HTR-8/SVneo (cell line): ENCODE results near the gene MIS12.
A peak's percentile ranks its signal among the peaks of the same experiment; 100 is the strongest.

Experiments used
- DNase-seq: peaks from one replicate; pipeline ENCODE4 v3.0.0; 2011; ENCODE audit warnings: low spot score, mixed read lengths; ENCODE audit not compliant: insufficient read length
- FAIRE-seq: peaks from 2 replicates; lab custom pipeline; 2011; peaks lifted over from hg19 to GRCh38; lab: Jason Lieb, UNC

Gene MIS12, protein sequence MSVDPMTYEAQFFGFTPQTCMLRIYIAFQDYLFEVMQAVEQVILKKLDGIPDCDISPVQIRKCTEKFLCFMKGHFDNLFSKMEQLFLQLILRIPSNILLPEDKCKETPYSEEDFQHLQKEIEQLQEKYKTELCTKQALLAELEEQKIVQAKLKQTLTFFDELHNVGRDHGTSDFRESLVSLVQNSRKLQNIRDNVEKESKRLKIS

GRCh38 chr17:5486206-5487124, at the start of gene MIS12:
Gene MIS12 (plus strand): TSS chr17:5486566. CDS start chr17:5488863, 2,297 bp downstream.
- peak; percentile 92 for FAIRE-seq
- peak; percentile 99 for DNase-seq

DNA sequence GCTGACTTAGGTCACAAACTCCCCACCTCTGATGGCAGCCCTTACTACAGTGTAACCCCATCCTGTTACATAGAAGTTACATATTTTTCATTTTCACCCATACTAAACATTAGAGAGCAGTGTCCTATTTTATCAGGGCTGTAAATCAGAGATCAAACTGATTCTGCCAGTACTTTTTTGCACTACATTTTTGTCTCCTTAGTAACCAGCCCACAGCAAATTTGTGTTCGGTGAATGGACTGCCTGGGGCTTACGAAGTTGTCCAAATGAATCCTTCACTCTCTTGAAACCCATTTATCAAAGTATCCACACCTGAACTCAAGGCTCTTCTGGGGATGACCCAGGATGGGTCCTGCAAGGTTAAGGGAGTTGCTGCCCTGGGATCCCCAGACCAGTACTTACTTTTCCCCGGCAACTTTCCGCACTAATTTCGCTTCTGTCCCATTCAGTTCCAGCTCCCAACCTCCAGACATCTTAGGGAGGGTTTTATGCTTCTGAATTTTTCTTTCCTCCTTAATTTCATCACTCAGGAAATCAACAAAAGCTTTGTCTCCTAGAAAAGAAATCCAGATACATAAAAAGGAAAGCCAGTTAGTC, 48.5 kb upstream of the MIS12 start:
- DNase-seq, result no peak
- no peak for FAIRE-seq

DNA sequence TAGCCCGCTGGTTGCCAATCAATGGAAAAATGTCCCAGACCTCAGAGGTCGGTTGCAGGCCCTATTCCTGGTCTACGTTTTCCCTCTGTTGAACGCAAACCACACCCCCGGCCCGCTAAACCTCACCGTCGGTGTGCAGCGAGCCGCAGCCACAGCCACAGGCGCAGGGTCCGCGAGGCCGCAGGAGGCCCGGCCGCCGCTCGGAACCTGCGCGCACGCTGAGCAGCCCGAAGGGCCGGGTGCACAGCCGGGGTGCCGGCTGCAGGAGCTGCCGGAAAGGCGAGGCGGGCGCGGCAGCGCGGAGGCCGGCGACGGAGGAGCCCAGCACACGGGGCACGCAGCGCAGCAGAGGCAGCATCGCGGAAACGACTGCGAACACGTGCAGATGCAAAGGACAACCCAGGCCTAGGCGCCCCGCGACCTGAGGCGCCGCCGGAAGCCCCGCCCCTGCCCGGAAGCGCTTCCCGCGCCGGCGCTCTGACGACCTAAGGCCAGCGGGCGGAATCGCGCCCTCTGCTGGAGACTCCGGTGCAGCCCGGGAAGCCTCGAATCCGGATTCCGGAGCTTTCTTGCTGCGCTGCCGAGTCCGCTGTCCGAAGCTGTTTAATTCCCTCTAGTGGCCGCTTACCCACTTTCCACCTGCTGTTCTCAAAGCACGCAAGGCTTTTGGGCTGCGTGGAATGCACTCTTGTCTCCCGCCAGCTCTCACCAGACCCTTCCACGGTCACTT, 47.5 kb upstream of the MIS12 start, which contains the start of gene C1QBP:
Gene C1QBP, minus strand, starts transcription at position 440 of the 730 bp plus-strand sequence. Its CDS starts 82 bp downstream, at position 358.
- DNase-seq (peak; percentile 95), FAIRE-seq (peak; percentile 9)

- no peak for DNase-seq
- FAIRE-seq, result no peak
Observed at GRCh38 chr17:5439446-5439764, 47.0 kb upstream of the MIS12 start.

DNA sequence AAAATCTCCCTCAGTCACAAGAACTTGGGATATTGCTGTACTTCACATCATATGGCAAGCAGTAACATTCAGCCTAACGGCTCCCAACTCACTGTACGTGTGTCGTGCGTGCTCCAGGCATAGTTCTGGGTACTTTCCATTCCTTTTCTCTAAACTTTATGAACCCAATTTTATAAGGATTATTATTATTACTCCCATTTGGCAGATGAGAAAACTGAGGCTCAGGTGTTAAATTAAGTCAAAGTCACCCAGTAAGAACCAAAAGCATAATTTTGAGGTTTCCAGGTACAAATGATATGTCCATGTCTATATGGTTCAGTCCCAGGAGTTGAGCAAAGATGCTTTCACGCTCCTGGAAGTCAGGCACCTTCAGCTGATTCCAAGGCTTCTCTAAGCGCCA, 42.6 kb upstream of the MIS12 start:
- FAIRE-seq, result no peak
- DNase-seq, result no peak

DNA sequence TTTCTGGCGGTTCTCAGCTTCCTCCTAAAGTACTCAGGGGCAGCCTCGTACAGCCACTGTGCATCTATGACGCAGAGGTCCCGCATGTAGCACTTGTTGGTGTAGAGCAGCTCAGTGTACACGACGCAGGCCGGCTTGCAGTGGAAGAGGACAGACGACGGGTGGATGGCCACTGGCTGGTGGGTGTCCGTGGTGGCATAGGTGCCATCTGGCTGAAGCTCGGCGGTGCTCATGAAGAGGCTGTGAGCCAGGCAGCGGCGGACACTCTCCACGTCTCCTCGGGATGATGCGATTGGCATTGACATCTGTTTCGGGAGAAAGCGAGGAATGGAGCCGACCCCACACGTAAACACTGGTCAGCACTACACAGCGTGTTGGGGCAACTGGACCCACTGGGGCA, 42.2 kb upstream of the MIS12 start:
- peak; percentile 64 for FAIRE-seq
- DNase-seq, result no peak

DNA sequence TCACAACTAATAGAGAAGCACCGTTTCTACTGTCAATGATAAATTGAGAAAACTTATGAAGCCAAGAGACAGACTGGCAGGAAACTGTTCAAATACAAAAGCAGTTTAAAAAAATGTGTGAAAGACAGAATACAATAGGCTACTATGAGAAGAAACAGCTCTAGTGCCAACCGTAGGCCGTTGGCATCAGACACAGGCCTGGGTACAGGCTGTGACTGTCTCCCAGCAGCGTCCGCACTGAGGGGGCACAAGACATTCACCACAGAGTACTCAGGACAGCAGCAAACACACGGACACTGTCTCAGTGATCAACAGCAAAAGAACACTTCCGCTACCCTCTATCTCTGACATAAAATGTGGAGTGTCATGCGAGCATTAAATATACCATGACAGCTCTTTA, 39.6 kb upstream of the MIS12 start:
- no peak for FAIRE-seq

DNA sequence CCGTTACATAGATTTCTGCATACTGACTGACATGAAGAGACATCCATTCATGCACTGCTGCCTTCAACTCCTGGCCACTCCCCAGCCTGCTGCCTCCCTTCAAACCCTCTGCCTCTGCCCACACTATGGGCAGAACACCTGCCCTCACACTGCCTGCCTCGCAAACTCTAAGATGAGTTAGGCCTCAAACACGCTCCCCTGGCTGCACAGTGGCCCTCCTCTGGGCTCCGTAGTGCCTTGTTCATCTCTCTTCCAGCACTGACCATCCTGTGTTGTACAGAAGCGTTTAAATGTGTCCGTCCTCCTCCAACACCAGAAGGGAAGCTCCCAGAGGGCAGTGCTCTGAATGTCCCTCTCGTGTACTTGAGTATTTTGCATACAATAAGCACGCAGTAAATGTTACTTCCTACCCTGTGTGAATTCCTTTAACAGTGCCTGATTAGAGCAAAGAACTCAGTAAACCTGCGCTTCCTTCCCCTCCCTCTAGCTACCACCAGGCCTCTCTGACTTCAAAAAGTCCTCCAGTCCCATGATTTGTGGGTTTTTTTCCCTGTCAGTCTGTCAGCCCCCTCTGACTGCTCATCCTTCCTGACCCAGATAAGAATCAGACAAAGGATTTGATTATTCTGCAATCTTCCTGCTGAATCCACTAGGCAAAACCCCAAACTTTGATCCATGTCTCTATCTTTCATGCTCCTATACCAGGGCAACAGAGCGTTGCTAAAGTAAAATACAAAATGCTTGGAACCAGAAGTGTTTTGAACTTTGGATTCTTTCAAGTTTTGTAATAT, 21.5 kb upstream of the MIS12 start:
- DNase-seq, result no peak
- FAIRE-seq, result no peak

More for the DNA sequence above, 39.6 kb upstream of the MIS12 start:
- no peak for DNase-seq

- FAIRE-seq (no peak), DNase-seq (no peak)
Observed at GRCh38 chr17:5466295-5466694, 20.1 kb upstream of the MIS12 start.

GRCh38 chr17:5467416-5467815, 18.9 kb upstream of the MIS12 start:
- DNase-seq (no peak), FAIRE-seq (no peak)

DNA sequence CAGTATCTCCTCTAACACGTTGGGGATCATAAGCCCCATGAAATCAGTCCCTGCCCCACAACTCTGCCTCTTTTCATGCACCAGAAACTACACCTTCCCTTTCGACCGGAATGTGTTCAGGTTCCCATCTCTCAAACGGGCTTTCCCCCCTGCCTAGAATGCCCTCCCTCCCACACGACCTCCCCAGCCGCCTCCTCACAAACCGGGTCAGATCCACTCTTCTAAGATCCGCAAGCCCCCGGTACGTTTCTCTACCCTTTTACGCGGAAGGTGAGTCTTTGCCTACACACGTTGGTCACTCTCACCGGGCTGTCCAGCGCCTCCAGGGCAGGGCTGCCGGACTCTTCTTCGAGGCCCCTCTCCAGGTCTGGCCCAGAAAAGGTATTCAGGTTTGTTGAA, 18.3 kb upstream of the MIS12 start:
- DNase-seq (peak; percentile 9), FAIRE-seq (no peak)

DNA sequence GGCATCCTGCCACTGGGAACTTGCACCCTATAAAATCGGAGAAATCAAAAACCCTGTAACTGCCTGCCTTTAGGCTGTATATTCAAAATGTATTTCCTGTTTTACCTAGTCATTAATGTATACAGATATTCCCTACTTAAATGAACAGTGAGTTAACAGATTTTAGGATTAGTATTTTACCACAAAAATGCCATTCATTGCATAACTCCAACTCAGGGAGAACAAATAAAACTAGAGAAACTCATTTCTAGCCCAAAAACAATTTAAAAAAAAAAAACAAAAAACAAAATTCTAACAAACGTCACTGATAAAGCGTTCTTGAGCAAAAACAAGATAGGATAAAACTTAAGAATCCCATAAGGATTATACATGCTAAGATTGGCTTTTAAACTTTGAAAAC, 13.9 kb upstream of the MIS12 start:
- FAIRE-seq, result no peak
- DNase-seq, result no peak

DNA sequence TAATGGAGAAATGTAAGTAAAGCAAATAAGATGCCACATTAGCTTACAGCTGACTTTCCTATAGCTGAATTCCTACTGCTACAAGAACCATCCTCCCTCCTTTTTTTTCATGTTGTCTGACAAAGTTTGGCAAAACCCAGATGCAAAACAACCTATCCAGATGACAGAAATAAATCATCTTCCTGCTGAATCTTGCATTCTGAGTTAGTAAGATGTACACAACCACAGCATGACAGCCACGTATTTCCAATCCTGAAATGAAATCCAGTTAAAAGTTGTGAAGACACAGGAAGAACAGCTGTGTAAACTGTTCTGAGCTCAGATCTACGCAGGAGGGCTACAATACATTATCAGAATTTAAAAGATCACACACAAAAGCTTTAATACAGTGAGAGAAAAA, 12.5 kb upstream of the MIS12 start:
- DNase-seq, result no peak
- FAIRE-seq, result peak; percentile 52

- FAIRE-seq (no peak), DNase-seq (no peak)
Observed at GRCh38 chr17:5478992-5479391, 7.4 kb upstream of the MIS12 start.

GRCh38 chr17:5480962-5481361, 5.4 kb upstream of the MIS12 start:
- no peak for FAIRE-seq
- DNase-seq, result no peak

GRCh38 chr17:5481451-5481850, 4.9 kb upstream of the MIS12 start:
- FAIRE-seq, result no peak
- no peak for DNase-seq

- no peak for FAIRE-seq
- DNase-seq, result peak; percentile 30
Observed at GRCh38 chr17:5485270-5486205, 828 bp upstream of the MIS12 start, which contains the start of gene DERL2. Gene DERL2 (minus strand): TSS chr17:5486178. CDS start chr17:5486161, 17 bp downstream.

- no peak for DNase-seq
- FAIRE-seq, result no peak
Observed at GRCh38 chr17:5488752-5489151, 2.4 kb downstream of the MIS12 start.

DNA sequence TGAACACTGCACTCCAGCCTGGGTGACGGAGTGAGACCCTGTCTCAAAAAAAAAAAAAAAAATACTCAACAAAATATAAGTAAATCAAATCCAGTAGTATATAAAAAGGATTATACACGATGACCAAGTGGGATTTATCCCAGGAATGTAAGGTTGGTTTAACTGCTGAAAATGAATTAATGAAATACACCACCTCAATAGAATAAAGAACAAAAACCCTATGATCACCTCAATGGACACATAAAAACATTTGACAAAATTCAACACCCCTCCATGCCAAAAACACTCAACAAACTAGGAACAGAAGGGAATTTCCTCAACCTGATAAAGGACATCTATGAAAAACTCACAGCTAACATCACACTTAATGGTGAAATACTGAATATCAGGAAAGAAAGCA, 6.6 kb downstream of the MIS12 start:
- FAIRE-seq, result no peak

More for the DNA sequence above, 6.6 kb downstream of the MIS12 start:
- no peak for DNase-seq
